ENCODE data around the gene BACE1.
"Not testable (repeated sequence)": the region's sequence is repeated elsewhere in the genome, so short reads cannot be mapped to it uniquely, and the experiment has no call there.

BACE1 gene

DNA sequence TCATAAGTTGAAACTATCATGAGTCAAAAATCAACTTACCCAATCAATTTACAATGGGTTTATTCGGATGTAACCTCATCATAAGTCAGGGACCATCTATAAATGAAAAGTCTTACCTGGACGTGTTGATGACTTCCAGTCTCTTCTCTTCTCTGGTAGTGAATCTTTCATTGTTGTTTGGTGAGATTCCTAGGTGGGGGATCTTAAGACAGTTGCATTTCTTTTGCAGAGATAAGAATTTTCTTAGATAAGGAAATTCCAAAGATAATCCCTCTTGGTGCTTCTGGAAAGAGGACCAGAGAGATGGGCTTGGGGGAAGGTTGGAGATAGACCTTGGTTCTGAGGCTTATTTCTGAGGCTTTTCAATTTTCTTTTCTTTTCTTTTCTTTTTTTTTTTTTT is 46.2 kb downstream of the BACE1 start:
- peaks cover 26% of the 10 kb centered on the region for H3K36me3 Mint-ChIP-seq
- DNase-seq (ENCODE audit: low spot score in 2 of 2), result no peak

DNA sequence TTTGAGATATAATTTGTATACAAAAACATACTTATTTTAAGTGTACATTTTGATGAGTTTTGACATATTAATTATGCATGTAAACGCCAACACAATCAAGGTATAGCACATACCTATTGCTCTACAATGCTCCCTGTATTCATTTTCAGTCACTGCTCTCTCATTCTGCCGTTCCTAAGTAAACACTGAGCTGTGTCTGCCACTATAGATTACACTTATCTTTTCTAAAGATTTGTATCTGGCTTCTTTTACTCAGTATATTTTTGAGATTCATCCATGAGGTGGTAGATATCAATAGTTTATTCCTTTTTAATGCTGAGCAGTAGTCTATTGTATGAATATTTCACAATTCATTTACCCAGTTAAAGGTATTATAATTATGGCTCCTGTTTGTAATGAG is 50.3 kb downstream of the BACE1 start:
- Mint-ChIP-seq H3K36me3 (peaks cover 38% of the 10 kb centered on the region), H3K27ac (no peak overlapping the region), H3K4me3 (no peak overlapping the region), H3K4me1 (no peaks in the 10 kb centered on the region), H3K9me3 (no peaks in the 10 kb centered on the region)
- DNase-seq (ENCODE audit: low spot score in 2 of 2) (no peak), ATAC-seq (no peak)

More for the DNA sequence above, 46.2 kb downstream of the BACE1 start:
- no peak overlapping the region for H3K27ac Mint-ChIP-seq
- no peaks in the 10 kb centered on the region for H3K9me3 Mint-ChIP-seq
- no peak for ATAC-seq
- no peak overlapping the region for H3K4me3 Mint-ChIP-seq
- peaks cover 9% of the 10 kb centered on the region for H3K4me1 Mint-ChIP-seq

DNA sequence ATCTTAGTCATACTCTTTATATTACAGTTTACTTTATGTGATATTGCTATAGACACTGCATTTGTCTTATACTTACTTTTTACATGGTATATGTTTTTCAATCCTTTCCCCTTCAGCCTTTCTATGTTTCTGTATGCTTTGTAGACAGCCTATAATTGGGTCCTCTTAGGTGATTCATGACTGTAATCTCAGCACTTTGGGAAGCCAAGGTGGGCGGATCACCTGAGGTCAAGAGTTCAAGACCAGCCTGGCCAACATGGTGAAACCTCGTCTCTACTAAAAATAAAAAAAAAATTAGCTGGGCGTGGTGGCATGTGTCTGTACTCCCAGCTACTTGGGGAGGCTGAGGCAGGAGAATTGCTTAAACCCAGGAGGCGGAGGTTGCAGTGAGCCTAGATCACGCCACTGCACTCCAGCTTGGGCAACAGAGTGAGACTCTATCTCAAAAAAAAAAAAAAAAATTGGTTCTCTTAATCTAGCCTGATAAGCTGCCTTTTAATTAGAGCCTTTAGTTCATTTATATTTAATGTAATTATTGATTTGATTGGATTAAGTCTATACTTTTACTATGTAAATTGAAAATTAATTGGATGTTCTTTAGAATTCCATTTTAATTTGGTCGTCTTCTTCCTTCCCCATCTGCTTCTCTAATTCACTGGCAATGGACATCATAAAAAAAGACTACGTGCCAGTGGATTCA is 51.3 kb downstream of the BACE1 start:
- not testable (repeated sequence) for DNase-seq (ENCODE audit: low spot score in 2 of 2); H3K27ac Mint-ChIP-seq; H3K4me3 Mint-ChIP-seq; ATAC-seq; H3K4me1 Mint-ChIP-seq; H3K9me3 Mint-ChIP-seq
- peaks cover 40% of the 10 kb centered on the region for H3K36me3 Mint-ChIP-seq

DNA sequence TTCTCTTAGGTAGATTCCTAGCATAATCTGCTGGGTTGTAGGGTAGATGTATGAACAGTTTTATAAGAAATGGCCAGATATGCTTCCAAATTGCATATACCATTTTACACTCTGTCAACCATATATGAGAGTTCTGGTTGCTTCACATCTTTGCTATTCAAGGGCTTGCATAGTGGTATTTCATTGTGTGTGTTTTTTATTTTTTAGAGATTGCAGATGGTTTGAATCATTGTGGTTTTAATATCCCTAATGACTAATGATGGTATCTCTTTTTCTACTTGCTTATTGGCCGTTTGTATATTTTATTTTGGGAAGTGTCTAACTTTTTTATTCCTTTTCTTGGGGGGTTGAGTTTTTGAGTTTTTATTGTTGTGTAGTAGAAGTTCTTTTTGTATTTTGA is 56.6 kb downstream of the BACE1 start:
- Mint-ChIP-seq H3K27ac (no peak overlapping the region), H3K4me3 (no peak overlapping the region), H3K9me3 (no peaks in the 10 kb centered on the region), H3K36me3 (peaks cover 29% of the 10 kb centered on the region), H3K4me1 (no peaks in the 10 kb centered on the region)
- DNase-seq (ENCODE audit: low spot score in 2 of 2) (no peak), ATAC-seq (no peak)

GRCh38 chr11:117258576-117258975 is 57.5 kb downstream of the BACE1 start:
- Mint-ChIP-seq H3K4me1 (no peaks in the 10 kb centered on the region), H3K9me3 (no peaks in the 10 kb centered on the region), H3K27ac (no peak overlapping the region), H3K36me3 (peaks cover 37% of the 10 kb centered on the region), H3K4me3 (no peak overlapping the region)
- ATAC-seq, result no peak
- no peak for DNase-seq (ENCODE audit: low spot score in 2 of 2)

GRCh38 chr11:117256573-117256972 is 59.5 kb downstream of the BACE1 start:
- Mint-ChIP-seq H3K4me1 (no peaks in the 10 kb centered on the region), H3K27ac (peak overlapping the region; percentile 1), H3K4me3 (no peak overlapping the region), H3K36me3 (peaks cover 38% of the 10 kb centered on the region), H3K9me3 (no peaks in the 10 kb centered on the region)
- DNase-seq (ENCODE audit: low spot score in 2 of 2) (no peak), ATAC-seq (peak; percentile 78)

DNA sequence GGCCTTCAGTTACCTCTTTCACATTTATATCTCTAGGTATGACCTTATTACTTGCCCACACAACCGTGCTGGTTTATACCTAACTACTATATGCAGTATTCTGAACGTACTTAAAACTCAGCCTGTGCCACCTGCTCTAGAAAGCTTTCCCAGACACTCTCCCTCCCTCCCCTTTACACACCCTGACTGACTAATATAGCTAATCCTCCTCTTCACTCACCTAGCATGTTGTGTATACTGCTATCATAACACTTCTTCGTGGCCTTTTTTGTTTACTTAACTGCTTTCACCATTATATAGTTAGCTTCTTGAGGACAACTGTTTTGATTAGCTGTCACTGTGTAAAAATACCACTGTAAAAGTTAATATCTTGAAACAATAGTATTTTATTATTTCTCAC is 60.1 kb downstream of the BACE1 start:
- no peak for ATAC-seq

DNA sequence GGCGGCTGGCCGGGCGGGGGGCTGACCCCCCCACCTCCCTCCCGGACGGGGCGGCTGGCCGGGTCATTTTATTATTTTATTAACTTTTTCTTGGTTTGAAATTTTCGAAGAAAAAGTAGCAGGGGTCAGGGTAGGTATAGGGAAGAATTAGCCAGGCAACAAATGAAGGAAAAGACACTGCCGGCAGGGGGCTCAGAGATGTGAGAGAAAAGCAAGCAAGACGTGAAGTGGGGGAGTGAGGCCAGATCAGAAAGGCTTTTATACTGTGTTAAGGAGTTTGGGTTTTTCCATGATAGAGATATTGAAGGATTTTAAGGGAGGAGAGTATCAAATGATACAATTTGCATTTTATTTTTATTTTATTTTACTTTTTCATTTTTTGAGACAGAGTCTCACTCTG is 64.5 kb downstream of the BACE1 start:
- DNase-seq (ENCODE audit: low spot score in 2 of 2), result no peak
- no peak for ATAC-seq
- Mint-ChIP-seq H3K4me1 (no peaks in the 10 kb centered on the region), H3K4me3 (no peak overlapping the region), H3K36me3 (peaks cover 61% of the 10 kb centered on the region), H3K27ac (no peak overlapping the region), H3K9me3 (no peaks in the 10 kb centered on the region)

More for the DNA sequence above, 60.1 kb downstream of the BACE1 start:
- Mint-ChIP-seq H3K36me3 (peaks cover 35% of the 10 kb centered on the region), H3K4me3 (no peak overlapping the region), H3K4me1 (no peaks in the 10 kb centered on the region), H3K27ac (peak overlapping the region; percentile 1), H3K9me3 (no peaks in the 10 kb centered on the region)
- DNase-seq (ENCODE audit: low spot score in 2 of 2), result no peak

GRCh38 chr11:117249571-117249970 is 66.5 kb downstream of the BACE1 start:
- DNase-seq (ENCODE audit: low spot score in 2 of 2) (no peak), ATAC-seq (no peak)
- no peak overlapping the region for H3K4me3 Mint-ChIP-seq
- H3K9me3 Mint-ChIP-seq, result no peaks in the 10 kb centered on the region
- H3K4me1 Mint-ChIP-seq, result no peaks in the 10 kb centered on the region
- peaks cover 75% of the 10 kb centered on the region for H3K36me3 Mint-ChIP-seq
- H3K27ac Mint-ChIP-seq, result no peak overlapping the region

- no peak for DNase-seq (ENCODE audit: low spot score in 2 of 2)
- Mint-ChIP-seq H3K36me3 (peaks cover 72% of the 10 kb centered on the region), H3K27ac (no peak overlapping the region), H3K4me3 (no peak overlapping the region), H3K9me3 (no peaks in the 10 kb centered on the region), H3K4me1 (no peaks in the 10 kb centered on the region)
- ATAC-seq, result no peak
Observed at GRCh38 chr11:117248341-117248740, 67.7 kb downstream of the BACE1 start.

GRCh38 chr11:117239295-117239694 is 76.8 kb downstream of the BACE1 start:
- no peaks in the 10 kb centered on the region for H3K9me3 Mint-ChIP-seq
- H3K4me1 Mint-ChIP-seq, result peaks cover 2% of the 10 kb centered on the region
- DNase-seq (ENCODE audit: low spot score in 2 of 2) (no peak), ATAC-seq (no peak)
- no peak overlapping the region for H3K27ac Mint-ChIP-seq
- H3K36me3 Mint-ChIP-seq, result peaks cover 51% of the 10 kb centered on the region
- no peak overlapping the region for H3K4me3 Mint-ChIP-seq

DNA sequence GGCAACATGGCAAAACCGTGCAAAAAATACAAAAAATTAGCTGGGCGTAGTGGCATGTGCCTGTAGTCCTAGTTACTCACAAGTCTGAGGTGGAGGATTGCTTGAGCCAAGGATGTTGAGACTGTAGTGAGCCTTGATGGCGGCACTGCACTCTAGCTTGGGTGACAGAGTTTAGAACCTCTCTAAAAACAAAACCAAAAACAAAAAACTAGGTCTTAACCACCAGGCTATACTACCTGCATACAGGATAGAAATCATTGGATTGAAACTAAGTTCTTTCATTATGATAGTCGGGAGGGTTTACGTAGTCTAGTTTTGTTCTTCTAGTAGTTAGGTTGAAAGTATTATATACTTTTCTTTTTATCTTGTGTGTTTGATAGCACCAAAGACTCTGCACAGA is 77.8 kb downstream of the BACE1 start:
- DNase-seq (ENCODE audit: low spot score in 2 of 2) (no peak), ATAC-seq (peak; percentile 13)
- Mint-ChIP-seq H3K36me3 (peaks cover 45% of the 10 kb centered on the region), H3K4me1 (peaks cover 11% of the 10 kb centered on the region), H3K27ac (no peak overlapping the region), H3K4me3 (no peak overlapping the region), H3K9me3 (no peaks in the 10 kb centered on the region)
